Panc1 (cell line): ENCODE results near the gene KRTAP4-12.

Experiments used
- POLR2AphosphoS5 ChIP-seq: IDR thresholded peaks from 2 replicates; pipeline ENCODE4 v1.6.1; 2012; ENCODE audit warnings: mild to moderate bottlenecking, low read depth, low read length, moderate library complexity
- SIN3A ChIP-seq: IDR thresholded peaks from 2 replicates; pipeline ENCODE4 v1.6.1; 2012; ENCODE audit warnings: low read depth, mild to moderate bottlenecking, low read length, moderate library complexity, borderline replicate concordance; ENCODE audit not compliant: insufficient read depth
- TCF7L2 ChIP-seq: IDR thresholded peaks from 2 replicates; pipeline ENCODE4 v1.6.1; 2011; ENCODE audit warnings: mild to moderate bottlenecking, low read depth, low read length, inconsistent platforms
- TF ChIP-seq, protein P1 (sequence below): fragments of 450-650 bp; IDR thresholded peaks from 2 replicates; pipeline ENCODE4 v1.5.1; 2017; ENCODE audit warnings: mild to moderate bottlenecking
- TF ChIP-seq, protein P2 (sequence below), 2 experiments: IDR thresholded peaks; 2 replicates each; pipeline ENCODE4 v1.6.1; 2011 to 2012; ENCODE audit warnings: low read depth in 2 of 2, control low read depth in 1 of 2, low read length in 1 of 2, mild to moderate bottlenecking in 1 of 2, moderate library complexity in 1 of 2; ENCODE audit not compliant: insufficient read depth in 1 of 2

DNA sequence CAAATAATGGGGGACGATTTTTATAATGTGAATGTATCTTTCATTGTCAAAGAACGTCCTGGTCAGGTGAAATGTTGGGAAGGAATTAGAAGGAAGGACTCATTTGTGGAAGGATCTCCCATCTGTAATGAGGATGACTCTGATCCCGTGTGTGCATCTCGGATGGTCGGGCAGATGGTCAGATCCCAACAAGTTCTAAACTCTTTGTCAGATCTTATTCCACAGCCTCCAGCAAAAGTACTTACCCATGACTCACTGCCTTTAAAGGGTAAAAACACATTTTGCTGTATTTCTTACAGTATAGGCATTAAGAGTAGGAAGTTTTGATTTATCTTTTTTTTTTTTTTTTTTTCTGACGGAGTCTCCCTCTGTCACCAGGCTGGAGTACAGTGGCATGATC lies 25.5 kb downstream of the KRTAP4-12 start:
- TF ChIP-seq, protein P1, sequence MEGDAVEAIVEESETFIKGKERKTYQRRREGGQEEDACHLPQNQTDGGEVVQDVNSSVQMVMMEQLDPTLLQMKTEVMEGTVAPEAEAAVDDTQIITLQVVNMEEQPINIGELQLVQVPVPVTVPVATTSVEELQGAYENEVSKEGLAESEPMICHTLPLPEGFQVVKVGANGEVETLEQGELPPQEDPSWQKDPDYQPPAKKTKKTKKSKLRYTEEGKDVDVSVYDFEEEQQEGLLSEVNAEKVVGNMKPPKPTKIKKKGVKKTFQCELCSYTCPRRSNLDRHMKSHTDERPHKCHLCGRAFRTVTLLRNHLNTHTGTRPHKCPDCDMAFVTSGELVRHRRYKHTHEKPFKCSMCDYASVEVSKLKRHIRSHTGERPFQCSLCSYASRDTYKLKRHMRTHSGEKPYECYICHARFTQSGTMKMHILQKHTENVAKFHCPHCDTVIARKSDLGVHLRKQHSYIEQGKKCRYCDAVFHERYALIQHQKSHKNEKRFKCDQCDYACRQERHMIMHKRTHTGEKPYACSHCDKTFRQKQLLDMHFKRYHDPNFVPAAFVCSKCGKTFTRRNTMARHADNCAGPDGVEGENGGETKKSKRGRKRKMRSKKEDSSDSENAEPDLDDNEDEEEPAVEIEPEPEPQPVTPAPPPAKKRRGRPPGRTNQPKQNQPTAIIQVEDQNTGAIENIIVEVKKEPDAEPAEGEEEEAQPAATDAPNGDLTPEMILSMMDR, result no peak
- TF ChIP-seq POLR2AphosphoS5 (no peak), SIN3A (no peak), TCF7L2 (no peak)
- TF ChIP-seq, protein P2, sequence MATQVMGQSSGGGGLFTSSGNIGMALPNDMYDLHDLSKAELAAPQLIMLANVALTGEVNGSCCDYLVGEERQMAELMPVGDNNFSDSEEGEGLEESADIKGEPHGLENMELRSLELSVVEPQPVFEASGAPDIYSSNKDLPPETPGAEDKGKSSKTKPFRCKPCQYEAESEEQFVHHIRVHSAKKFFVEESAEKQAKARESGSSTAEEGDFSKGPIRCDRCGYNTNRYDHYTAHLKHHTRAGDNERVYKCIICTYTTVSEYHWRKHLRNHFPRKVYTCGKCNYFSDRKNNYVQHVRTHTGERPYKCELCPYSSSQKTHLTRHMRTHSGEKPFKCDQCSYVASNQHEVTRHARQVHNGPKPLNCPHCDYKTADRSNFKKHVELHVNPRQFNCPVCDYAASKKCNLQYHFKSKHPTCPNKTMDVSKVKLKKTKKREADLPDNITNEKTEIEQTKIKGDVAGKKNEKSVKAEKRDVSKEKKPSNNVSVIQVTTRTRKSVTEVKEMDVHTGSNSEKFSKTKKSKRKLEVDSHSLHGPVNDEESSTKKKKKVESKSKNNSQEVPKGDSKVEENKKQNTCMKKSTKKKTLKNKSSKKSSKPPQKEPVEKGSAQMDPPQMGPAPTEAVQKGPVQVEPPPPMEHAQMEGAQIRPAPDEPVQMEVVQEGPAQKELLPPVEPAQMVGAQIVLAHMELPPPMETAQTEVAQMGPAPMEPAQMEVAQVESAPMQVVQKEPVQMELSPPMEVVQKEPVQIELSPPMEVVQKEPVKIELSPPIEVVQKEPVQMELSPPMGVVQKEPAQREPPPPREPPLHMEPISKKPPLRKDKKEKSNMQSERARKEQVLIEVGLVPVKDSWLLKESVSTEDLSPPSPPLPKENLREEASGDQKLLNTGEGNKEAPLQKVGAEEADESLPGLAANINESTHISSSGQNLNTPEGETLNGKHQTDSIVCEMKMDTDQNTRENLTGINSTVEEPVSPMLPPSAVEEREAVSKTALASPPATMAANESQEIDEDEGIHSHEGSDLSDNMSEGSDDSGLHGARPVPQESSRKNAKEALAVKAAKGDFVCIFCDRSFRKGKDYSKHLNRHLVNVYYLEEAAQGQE (IDR thresholded peaks at IDR 0.05; ENCODE audit: insufficient read depth in 1 of 2, low read depth in 2 of 2, low read length in 1 of 2), result no peak
